ENCODE results near the gene RABGAP1L. TPM values are rescaled to one million over a fixed set of nuclear protein-coding genes. Genes with fewer than 3 reads are reported as not detected.

The RABGAP1L gene
- total RNA-seq, 1 donor: 29.8 TPM

- no peak for DNase-seq (ENCODE audit: low read depth)
- no peak for TF ChIP-seq CTCF (IDR thresholded peaks at IDR 0.05; ENCODE audit: insufficient read depth, low read depth, low read length)
- no peak overlapping the region for H3K4me3 ChIP-seq (ENCODE audit: low read depth, low read length)
These were observed 216.7 kb downstream of the RABGAP1L start for GRCh38 chr1:174376030-174376429.

GRCh38 chr1:174391716-174392115 is 232.4 kb downstream of the RABGAP1L start:
- DNase-seq (ENCODE audit: low read depth): no peak
- H3K4me3 ChIP-seq (ENCODE audit: low read depth, low read length): no peak overlapping the region
- no peak for TF ChIP-seq CTCF (IDR thresholded peaks at IDR 0.05; ENCODE audit: insufficient read depth, low read depth, low read length)

- no peak overlapping the region for H3K4me3 ChIP-seq (ENCODE audit: low read depth, low read length)
- no peak for TF ChIP-seq CTCF (IDR thresholded peaks at IDR 0.05; ENCODE audit: insufficient read depth, low read depth, low read length)
- no peak for DNase-seq (ENCODE audit: low read depth)
These were observed 234.6 kb downstream of the RABGAP1L start for GRCh38 chr1:174393885-174394284.

GRCh38 chr1:174397261-174397660 is 237.9 kb downstream of the RABGAP1L start:
- DNase-seq (ENCODE audit: low read depth): peak; percentile 15
- H3K4me3 ChIP-seq (ENCODE audit: low read depth, low read length): no peak overlapping the region
- no peak for TF ChIP-seq CTCF (IDR thresholded peaks at IDR 0.05; ENCODE audit: insufficient read depth, low read depth, low read length)

GRCh38 chr1:174398246-174398645 is 238.9 kb downstream of the RABGAP1L start:
- DNase-seq (ENCODE audit: low read depth): peak; percentile 89
- TF ChIP-seq CTCF (IDR thresholded peaks at IDR 0.05; ENCODE audit: insufficient read depth, low read depth, low read length): no peak
- no peak overlapping the region for H3K4me3 ChIP-seq (ENCODE audit: low read depth, low read length)

GRCh38 chr1:174399211-174399610 is 239.9 kb downstream of the RABGAP1L start:
- no peak for TF ChIP-seq CTCF (IDR thresholded peaks at IDR 0.05; ENCODE audit: insufficient read depth, low read depth, low read length)
- no peak for DNase-seq (ENCODE audit: low read depth)
- no peak overlapping the region for H3K4me3 ChIP-seq (ENCODE audit: low read depth, low read length)

GRCh38 chr1:174401075-174401474 is 241.8 kb downstream of the RABGAP1L start:
- DNase-seq (ENCODE audit: low read depth): no peak
- TF ChIP-seq CTCF (IDR thresholded peaks at IDR 0.05; ENCODE audit: insufficient read depth, low read depth, low read length): no peak
- H3K4me3 ChIP-seq (ENCODE audit: low read depth, low read length): no peak overlapping the region
